Esophagus muscularis mucosa (tissue), 3 donors: ENCODE results near the gene PLXNA4.

Experiments
- CTCF ChIP-seq, 3 experiments: fragments of 200-600 bp in 2 of 3; fragments of 450-650 bp in 1 of 3; sonication (generic) in 2 of 3; IDR thresholded peaks; one replicate each; pipeline ENCODE4 v1.5.1; 2017 to 2019; ENCODE audit warnings: antibody characterized with exemption in 3 of 3, mild to moderate bottlenecking in 2 of 3, moderate library complexity in 1 of 3
- POLR2A ChIP-seq: fragments of 450-650 bp; IDR thresholded peaks from one replicate; pipeline ENCODE4 v1.6.1; 2017; ENCODE audit warnings: antibody characterized with exemption, moderate library complexity, mild to moderate bottlenecking, low read depth

- no peak for TF ChIP-seq CTCF (IDR thresholded peaks at IDR 0.05)
- TF ChIP-seq POLR2A: no peak
These were observed 176.9 kb downstream of the PLXNA4 start for GRCh38 chr7:132399367-132399766.
